HG02642 (cell line): ENCODE measurements around the gene ASMTL.

Experiments used
- ATAC-seq: cut with Tn5 transposase; IDR thresholded peaks from one replicate; pipeline ENCODE4 v1.9.1; 2021; ENCODE audit warnings: mild to moderate bottlenecking; ENCODE audit not compliant: unreplicated experiment, poor library complexity

ASMTL gene

DNA sequence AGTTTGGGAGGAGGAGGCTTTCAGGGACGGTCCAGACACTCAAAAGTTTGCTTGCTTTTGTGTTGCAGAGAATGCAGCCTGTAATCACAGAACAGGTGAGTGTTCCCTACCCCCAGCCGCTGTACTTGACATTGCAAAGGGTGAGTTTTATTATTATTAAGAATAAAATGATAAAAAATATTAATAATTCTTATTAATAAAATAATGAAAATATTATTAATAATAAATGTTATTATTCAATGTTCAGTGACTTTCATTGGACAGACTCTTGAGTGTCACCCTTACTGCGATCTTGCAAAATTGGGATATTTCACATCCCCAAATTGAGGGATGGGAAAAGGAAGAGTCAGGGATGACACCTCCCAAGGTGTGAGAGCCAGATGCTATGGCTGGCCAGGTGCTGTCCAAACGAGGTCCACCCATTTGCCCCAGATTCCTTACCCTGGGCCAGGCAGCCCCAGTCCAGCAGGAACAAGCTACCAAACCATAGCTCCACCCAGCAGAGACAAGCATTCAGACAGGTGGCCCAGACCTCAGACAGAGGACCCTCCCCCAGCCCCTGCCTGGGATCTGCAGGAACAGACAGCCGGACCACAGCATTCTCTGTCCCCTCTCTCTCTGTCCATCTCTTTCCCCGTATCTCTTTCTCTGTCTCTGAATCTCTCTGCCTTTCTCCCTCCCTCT, 93.8 kb downstream of the ASMTL start:
- ATAC-seq, result no peak

DNA sequence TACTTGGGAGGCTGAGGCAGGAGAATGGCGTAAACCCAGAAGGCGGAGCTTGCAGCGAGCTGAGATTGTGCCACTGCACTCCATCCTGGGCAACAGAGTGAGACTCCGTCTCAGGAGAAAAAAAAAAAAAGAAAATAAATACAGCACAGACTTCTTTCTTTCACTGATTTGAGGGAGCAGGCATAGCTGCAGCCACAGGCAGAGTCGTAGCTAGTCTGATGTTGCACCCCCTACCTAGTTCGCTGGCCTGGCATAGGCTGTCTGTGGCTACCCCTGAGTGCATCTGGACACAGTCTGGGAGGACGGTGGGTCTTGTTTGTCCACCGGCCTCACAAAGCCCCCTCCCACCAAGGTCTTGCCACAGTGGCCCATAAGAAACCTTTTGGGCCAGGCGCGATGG, 94.7 kb downstream of the ASMTL start:
- ATAC-seq, result no peak

DNA sequence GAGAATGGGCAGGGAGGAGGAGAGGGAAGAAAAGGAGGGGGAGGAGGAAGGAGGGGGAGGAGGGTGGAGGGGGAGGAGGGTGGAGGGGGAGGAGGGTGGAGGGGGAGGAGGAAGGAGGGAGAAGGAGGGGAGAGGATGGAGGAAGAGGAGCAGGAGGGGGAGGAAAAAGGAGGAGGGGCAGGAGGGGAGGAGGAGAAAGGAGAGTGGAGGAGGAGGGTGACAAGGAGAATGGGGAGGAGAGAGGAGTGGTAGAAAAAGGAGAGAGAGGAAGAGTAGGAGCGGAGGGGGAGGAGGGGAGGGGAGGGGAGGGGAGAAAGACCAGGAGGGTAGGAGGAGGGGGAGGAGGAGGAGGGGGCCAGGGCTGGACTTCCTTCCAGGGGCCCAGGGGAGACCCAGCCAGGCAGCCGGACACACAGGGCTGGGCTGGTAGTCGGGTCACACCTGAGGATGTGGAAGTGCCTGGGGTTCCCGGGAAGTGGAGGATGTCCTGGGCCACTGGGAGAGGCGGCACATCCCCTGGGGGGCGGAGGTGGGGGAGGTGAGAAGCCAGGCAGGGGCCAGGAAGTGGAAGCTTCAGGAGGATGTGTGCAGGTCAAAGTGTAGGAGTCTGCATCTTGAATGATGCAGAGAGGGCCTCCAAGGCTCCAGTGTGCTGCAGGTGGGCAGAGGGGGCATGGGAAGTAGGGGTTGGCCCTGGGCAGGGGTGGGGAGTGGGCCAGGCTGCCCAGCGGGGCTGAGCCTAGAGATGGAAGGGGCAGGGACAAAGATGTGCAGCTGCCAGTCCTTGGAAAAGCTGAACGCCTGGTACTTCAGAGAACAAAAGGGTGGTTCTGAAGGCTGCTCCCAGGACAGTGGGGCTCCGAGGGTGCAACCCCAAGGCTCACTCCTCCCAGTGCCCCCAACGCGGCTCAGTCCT, 97.3 kb downstream of the ASMTL start:
- ATAC-seq, result no peak

DNA sequence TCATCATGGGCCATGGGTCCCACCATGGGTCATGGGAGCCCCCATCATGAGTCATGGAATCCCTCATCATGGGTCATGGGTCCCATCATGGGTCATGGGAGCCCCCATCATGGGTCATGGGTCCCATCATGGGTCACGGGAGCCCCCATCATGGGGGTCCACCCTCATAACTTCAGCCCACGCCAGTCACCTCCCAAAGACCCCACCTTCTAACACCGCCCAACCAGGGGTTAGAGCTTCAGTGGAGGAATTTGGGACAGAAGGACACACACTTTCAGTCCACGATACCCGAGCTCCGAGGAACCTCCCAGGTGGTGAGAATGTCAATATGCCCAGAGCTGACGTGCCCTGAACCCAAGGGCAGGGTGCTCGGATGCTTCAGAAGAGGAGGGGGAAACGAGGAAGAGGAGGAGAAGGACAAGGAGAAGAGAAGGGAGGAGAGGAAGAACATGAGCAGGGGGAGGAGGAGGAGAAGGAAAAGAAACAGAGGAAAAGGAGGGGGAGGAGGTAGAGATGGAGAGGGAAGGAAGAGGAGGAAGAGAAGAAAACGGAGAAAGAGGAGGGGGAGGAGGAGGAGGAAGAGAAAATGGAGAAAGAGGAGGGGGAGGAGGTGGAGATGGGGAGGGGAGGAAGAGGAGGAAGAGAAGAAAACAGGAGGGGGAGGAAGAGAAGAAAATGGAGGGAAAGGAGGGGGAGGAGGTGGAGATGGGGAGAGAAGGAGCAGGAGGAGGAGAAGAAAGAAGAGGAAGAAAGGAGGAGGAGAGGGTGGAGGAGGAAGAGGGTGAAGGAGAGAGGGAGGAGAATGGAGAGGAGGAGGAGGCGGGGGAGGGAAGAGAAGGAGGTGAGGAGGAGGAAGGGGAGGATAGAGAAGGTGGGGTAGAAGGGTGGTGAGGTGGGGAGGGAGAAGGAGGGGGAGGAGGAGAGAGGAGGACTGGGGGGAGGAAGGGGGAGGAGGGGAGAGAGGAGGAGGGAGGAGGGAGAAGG, 98.4 kb downstream of the ASMTL start:
- ATAC-seq, result no peak
